IMR-90 (cell line): Measurements from ENCODE around the gene FOSB. TPM values are rescaled to one million over a fixed set of nuclear protein-coding genes. Genes with fewer than 3 reads are reported as not detected.

Experiments used
- ATAC-seq: fragments of 200-7000 bp; cut with Tn5 transposase; 2 replicates; pipeline ENCODE4 v1.9.1; 2020; ENCODE audit warnings: low read depth, mild to moderate bottlenecking, moderate library complexity
- BruUV-seq: library from RNA; stranded (reverse); fragments of 400-500 nt; replicated peaks from 2 replicates; lab custom pipeline; 2021; lab: Mats Ljungman, UMichigan
- CTCF ChIA-PET: fragments of 300-600 bp; formaldehyde crosslinking; extraction: SDS; loops from one replicate; lab custom pipeline; 2021; ENCODE audit warnings: antibody characterized with exemption; lab: Yijun Ruan, JAX
- POLR2A ChIA-PET: fragments of 300-600 bp; sonication (Branson Sonifier 250); formaldehyde crosslinking; loops from one replicate; lab custom pipeline; 2022; ENCODE audit warnings: antibody characterized with exemption; ENCODE audit not compliant: unreplicated experiment; lab: Charles Lee
- DNase-seq: peaks from one replicate; pipeline ENCODE4 v3.0.0; 2013
- H2AFZ ChIP-seq: replicated peaks from 2 replicates; pipeline ENCODE3; 2013; ENCODE audit warnings: low read length, mild to moderate bottlenecking; ENCODE audit not compliant: poor library complexity
- H2AK5ac ChIP-seq: 2 replicates; pipeline ENCODE4 v1.6.1; 2013; ENCODE audit warnings: low read depth, low read length, inconsistent platforms
- H2AK9ac ChIP-seq: replicated peaks from 2 replicates; pipeline ENCODE3; 2013; ENCODE audit warnings: mild to moderate bottlenecking, low read depth, low read length, moderate library complexity; ENCODE audit not compliant: poor library complexity
- H2BK120ac ChIP-seq: 2 replicates; pipeline ENCODE4 v1.6.1; 2013; ENCODE audit warnings: low read depth, low read length, inconsistent platforms
- H2BK15ac ChIP-seq: 3 replicates; pipeline ENCODE4 v1.6.1; 2013; ENCODE audit warnings: low read depth, low read length, inconsistent platforms
- H2BK20ac ChIP-seq: 2 replicates; pipeline ENCODE4 v1.6.1; 2013; ENCODE audit warnings: low read depth, mild to moderate bottlenecking, inconsistent platforms, low read length, moderate library complexity
- H2BK5ac ChIP-seq: 2 replicates; pipeline ENCODE4 v1.6.1; 2013; ENCODE audit warnings: mild to moderate bottlenecking, low read depth, low read length, inconsistent platforms; ENCODE audit not compliant: poor library complexity, severe bottlenecking
- H3K14ac ChIP-seq: replicated peaks from 2 replicates; pipeline ENCODE4 v1.6.1; 2013; ENCODE audit warnings: low read depth, low read length, inconsistent platforms
- H3K18ac ChIP-seq: 2 replicates; pipeline ENCODE4 v1.6.1; 2013; ENCODE audit warnings: low read depth, low read length, control low read depth
- H3K23ac ChIP-seq: 2 replicates; pipeline ENCODE4 v1.6.1; 2013; ENCODE audit warnings: low read depth, low read length, inconsistent platforms
- H3K27ac ChIP-seq: 2 replicates; pipeline ENCODE4 v1.5.1; 2013; ENCODE audit warnings: mild to moderate bottlenecking, control low read depth, low read length; ENCODE audit not compliant: insufficient read depth
- H3K27me3 ChIP-seq: 2 replicates; pipeline ENCODE4 v1.6.1; 2013; ENCODE audit warnings: low read length; ENCODE audit not compliant: control insufficient read depth, insufficient read depth
- H3K36me3 ChIP-seq: 2 replicates; pipeline ENCODE4 v1.6.1; 2013; ENCODE audit warnings: low read length, mixed read lengths; ENCODE audit not compliant: control insufficient read depth, insufficient read depth
- H3K4ac ChIP-seq: 2 replicates; pipeline ENCODE4 v1.6.1; 2013; ENCODE audit warnings: low read depth, low read length, inconsistent platforms
- H3K4me1 ChIP-seq: 2 replicates; pipeline ENCODE4 v1.6.1; 2013; ENCODE audit warnings: low read length, mixed read lengths; ENCODE audit not compliant: control insufficient read depth, insufficient read depth
- H3K4me2 ChIP-seq: 2 replicates; pipeline ENCODE4 v1.6.1; 2013; ENCODE audit warnings: low read depth, mild to moderate bottlenecking, control low read depth, low read length, moderate library complexity
- H3K4me3 ChIP-seq: 2 replicates; pipeline ENCODE4 v1.5.1; 2013; ENCODE audit warnings: low read depth, mild to moderate bottlenecking, control low read depth, low read length, moderate library complexity; ENCODE audit not compliant: insufficient read depth
- H3K56ac ChIP-seq: 2 replicates; pipeline ENCODE4 v1.6.1; 2013; ENCODE audit warnings: low read length, inconsistent platforms; ENCODE audit not compliant: insufficient read depth; ENCODE audit errors: extremely low read depth
- H3K79me1 ChIP-seq, 2 experiments: 2 replicates each; pipeline ENCODE4 v1.6.1; 2013; ENCODE audit warnings: low read length in 2 of 2, inconsistent platforms in 1 of 2, low read depth in 1 of 2
- H3K9ac ChIP-seq: 2 replicates; pipeline ENCODE4 v1.6.1; 2013; ENCODE audit warnings: low read depth, low read length, control low read depth
- H3K9me1 ChIP-seq: 2 replicates; pipeline ENCODE4 v1.6.1; 2013; ENCODE audit warnings: low read length, inconsistent platforms; ENCODE audit not compliant: insufficient read depth
- H3K9me3 ChIP-seq: 2 replicates; pipeline ENCODE4 v1.6.1; 2013; ENCODE audit warnings: low read length; ENCODE audit not compliant: control insufficient read depth, insufficient read depth
- H4K20me1 ChIP-seq: 2 replicates; pipeline ENCODE4 v1.6.1; 2013; ENCODE audit warnings: low read length, inconsistent platforms; ENCODE audit not compliant: insufficient read depth
- H4K5ac ChIP-seq: 2 replicates; pipeline ENCODE4 v1.6.1; 2013; ENCODE audit warnings: mild to moderate bottlenecking, low read depth, low read length, control low read depth
- H4K8ac ChIP-seq, 2 experiments: 2 replicates each; pipeline ENCODE4 v1.6.1; 2013; ENCODE audit warnings: low read depth in 2 of 2, low read length in 2 of 2, control low read depth in 1 of 2, inconsistent platforms in 1 of 2
- H4K91ac ChIP-seq: 2 replicates; pipeline ENCODE4 v1.6.1; 2013; ENCODE audit warnings: low read depth, low read length, inconsistent platforms; ENCODE audit not compliant: insufficient read depth
- BHLHE40 ChIP-seq: fragments of 150-350 bp; IDR thresholded peaks from 2 replicates; pipeline ENCODE4 v1.6.1; 2016; ENCODE audit warnings: mild to moderate bottlenecking, low read depth, low read length
- CTCF ChIP-seq: conservative IDR thresholded peaks from 2 replicates; pipeline ENCODE4 v1.5.1; 2012; ENCODE audit warnings: mild to moderate bottlenecking, low read depth, low read length, improper control_type of control experiment
- ELK1 ChIP-seq: fragments of 150-350 bp; IDR thresholded peaks from 2 replicates; pipeline ENCODE4 v1.6.1; 2016; ENCODE audit warnings: low read depth, mild to moderate bottlenecking, low read length, moderate library complexity, borderline replicate concordance
- MAFK ChIP-seq: IDR thresholded peaks from 2 replicates; pipeline ENCODE4 v1.6.1; 2012; ENCODE audit warnings: low read depth, low read length, improper control_type of control experiment
- MAZ ChIP-seq: IDR thresholded peaks from 2 replicates; pipeline ENCODE4 v1.6.1; 2012; ENCODE audit warnings: low read depth, mild to moderate bottlenecking, low read length, improper control_type of control experiment, moderate library complexity, borderline replicate concordance
- MXI1 ChIP-seq: IDR thresholded peaks from 2 replicates; pipeline ENCODE4 v1.6.1; 2012; ENCODE audit warnings: low read depth, mild to moderate bottlenecking, low read length, moderate library complexity, borderline replicate concordance
- POLR2A ChIP-seq: IDR thresholded peaks from 2 replicates; pipeline ENCODE4 v1.6.1; 2012; ENCODE audit warnings: mild to moderate bottlenecking, low read depth, low read length
- SMC3 ChIP-seq: fragments of 150-350 bp; IDR thresholded peaks from 2 replicates; pipeline ENCODE4 v1.6.1; 2016; ENCODE audit warnings: low read depth, mild to moderate bottlenecking, antibody characterized with exemption, low read length, moderate library complexity
- USF2 ChIP-seq: fragments of 150-350 bp; IDR thresholded peaks from 2 replicates; pipeline ENCODE4 v1.6.1; 2017; ENCODE audit warnings: mild to moderate bottlenecking, antibody characterized with exemption, low read length, low read depth
- WGBS, 2 experiments: methylation state at CpG; one replicate each; pipeline versions ENCODE4 v1.1.5 to v1.1.7; 2013; ENCODE audit warnings: missing lambda C conversion rate in 2 of 2; ENCODE audit not compliant: insufficient read length in 1 of 2; ENCODE audit errors: extremely low coverage in 2 of 2; 5-methylcytosine and 5-hydroxymethylcytosine counted together
- dilution Hi-C: fragments of 300-500 bp; cut with HindIII; formaldehyde crosslinking; loops from one replicate; pipeline ENCODE4 v1.14.3; 2018; ENCODE audit warnings: low sequenced_read_pairs; ENCODE audit not compliant: unreplicated experiment
- in situ Hi-C: fragments of 300-500 bp; cut with MboI; formaldehyde crosslinking; loops from 3 replicates; pipeline ENCODE4 v1.14.3; 2019; ENCODE audit warnings: low sequenced_read_pairs, inconsistent platforms, mixed read lengths
- intact Hi-C: fragments of 100-400 bp; cut with micrococcal nuclease; formaldehyde crosslinking; loops from 2 replicates; pipeline ENCODE4 v1.10.0; 2022
- polyA plus RNA-seq, 3 experiments: library from polyadenylated mRNA; depleted of rRNA; stranded (reverse); fragments of >200 nt; gene quantifications; 2 replicates each; pipeline ENCODE4 v1.2.3, GENCODE V29; 2012; ENCODE audit warnings: low replicate concordance in 1 of 3
- total RNA-seq: library from RNA; depleted of rRNA; stranded (reverse); fragments of >200 nt; gene quantifications from 2 replicates; pipeline ENCODE4 v1.2.3, GENCODE V29; 2012

FOSB gene
- total and polyA plus RNA-seq, 2 of the 4 experiments (the other 2 are of a cell fraction), result 11.1 to 15.6 TPM

GRCh38 chr19:45463241-45463640, 4.6 kb upstream of the FOSB start:
- BruUV-seq, result no TSS peak
- POLR2A ChIA-PET, result no interaction called here
- CTCF ChIA-PET, result no interaction called here

More at GRCh38 chr19:45463241-45463640, 4.6 kb upstream of the FOSB start:
- Histone ChIP-seq H4K8ac (no peak overlapping the region), H3K9me3 (no peaks in the 10 kb centered on the region), H3K9me1 (no peaks in the 10 kb centered on the region), H3K27me3 (no peaks in the 10 kb centered on the region), H3K36me3 (no peaks in the 10 kb centered on the region), H3K4ac (no peak overlapping the region), H2BK120ac (no peak overlapping the region), H3K56ac (no peak overlapping the region), H3K14ac (no peak overlapping the region), H2AK5ac (no peak overlapping the region), H4K5ac (no peak overlapping the region), H2BK5ac (no peak overlapping the region), H2BK15ac (no peak overlapping the region), H3K18ac (no peak overlapping the region), H3K4me2 (no peak overlapping the region), H4K20me1 (peaks cover 10% of the 10 kb centered on the region; the same call in 1 of the 2 replicates), H2AK9ac (no peak overlapping the region), H3K4me3 (no peak overlapping the region), H2AFZ (no peak overlapping the region), H3K27ac (no peak overlapping the region), H3K23ac (no peak overlapping the region), H3K79me1 (peaks cover 0 to 7% of the 10 kb centered on the region in 2 experiments; a peak in 1 of 4 replicates), H4K91ac (no peak overlapping the region), H2BK20ac (no peak overlapping the region), H3K9ac (no peak overlapping the region), H3K4me1 (peaks cover under 1% of the 10 kb centered on the region; the same call in 1 of the 2 replicates)
- DNase-seq, result no peak
- TF ChIP-seq CTCF, result no peak
- TF ChIP-seq SMC3, result no peak
- no peak for TF ChIP-seq MAFK
- TF ChIP-seq BHLHE40, result no peak
- no peak for TF ChIP-seq POLR2A
- TF ChIP-seq MXI1, result no peak
- TF ChIP-seq ELK1, result no peak
- no peak for TF ChIP-seq USF2
- TF ChIP-seq MAZ, result no peak
- intact Hi-C loops, result no loop called here
- in situ Hi-C loops, result no loop called here
- WGBS, 2 experiments, result no CpG with 5 or more reads among the region's 4 CpGs
- dilution Hi-C loops, result no loop called here
- no peak for ATAC-seq
